Ectodermal cell (in vitro differentiated cells): Measurements from ENCODE around the gene DOCK11.

ENCODE experiments used
- H3K27ac ChIP-seq: 2 replicates; pipeline ENCODE4 v1.7.0; 2013; ENCODE audit warnings: mild to moderate bottlenecking, low read depth, low read length; ENCODE audit not compliant: insufficient read depth, poor library complexity, severe bottlenecking
- H3K27me3 ChIP-seq: 2 replicates; pipeline ENCODE4 v1.7.0; 2013; ENCODE audit warnings: mild to moderate bottlenecking, low read length; ENCODE audit not compliant: insufficient read depth, control insufficient read depth, poor library complexity, severe bottlenecking
- H3K36me3 ChIP-seq: one replicate; pipeline ENCODE4 v1.7.0; 2013; ENCODE audit warnings: low read length; ENCODE audit not compliant: control insufficient read depth, insufficient read depth
- H3K4me1 ChIP-seq: one replicate; pipeline ENCODE4 v1.7.0; 2013; ENCODE audit warnings: low read length; ENCODE audit not compliant: control insufficient read depth, insufficient read depth
- H3K4me3 ChIP-seq: 2 replicates; pipeline ENCODE4 v1.7.0; 2013; ENCODE audit warnings: low read depth, low read length, control low read depth; ENCODE audit not compliant: insufficient read depth
- H3K9me3 ChIP-seq: 2 replicates; pipeline ENCODE4 v1.7.0; 2013; ENCODE audit warnings: mild to moderate bottlenecking, low read length, moderate library complexity; ENCODE audit not compliant: control insufficient read depth
- WGBS, 2 experiments: methylation state at CpG; one replicate each; pipeline ENCODE4 v1.1.7; 2013; ENCODE audit warnings: missing lambda C conversion rate in 2 of 2; 5-methylcytosine and 5-hydroxymethylcytosine counted together

The DOCK11 gene

DNA sequence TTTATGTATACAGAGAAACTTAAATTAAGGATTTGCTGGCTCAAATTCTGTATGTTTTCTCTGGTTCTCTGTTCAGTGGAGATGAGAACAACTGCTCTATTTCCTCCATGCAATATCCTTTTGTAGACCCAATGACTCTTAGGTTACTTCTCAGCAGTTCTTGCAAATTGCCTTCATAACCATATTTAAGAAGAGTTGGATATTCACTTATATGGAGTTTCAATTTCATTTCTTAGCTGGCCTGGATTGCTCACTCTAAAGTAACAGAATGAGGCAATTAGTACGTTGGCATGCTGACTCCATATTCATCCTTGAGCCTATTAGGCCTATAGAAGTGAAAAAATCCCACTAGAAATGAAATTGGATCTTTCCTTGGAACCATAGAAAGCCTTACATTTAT, 93.6 kb downstream of the DOCK11 start:
- Histone ChIP-seq H3K27ac (no peak overlapping the region), H3K36me3 (no peaks in the 10 kb centered on the region), H3K4me1 (no peaks in the 10 kb centered on the region), H3K4me3 (no peak overlapping the region), H3K9me3 (no peaks in the 10 kb centered on the region), H3K27me3 (no peaks in the 10 kb centered on the region)
- 100% methylated on average over 1 of the region's 1 CpG; no CpG with 5 or more reads in 1 of the 2 experiments for WGBS, 2 experiments

DNA sequence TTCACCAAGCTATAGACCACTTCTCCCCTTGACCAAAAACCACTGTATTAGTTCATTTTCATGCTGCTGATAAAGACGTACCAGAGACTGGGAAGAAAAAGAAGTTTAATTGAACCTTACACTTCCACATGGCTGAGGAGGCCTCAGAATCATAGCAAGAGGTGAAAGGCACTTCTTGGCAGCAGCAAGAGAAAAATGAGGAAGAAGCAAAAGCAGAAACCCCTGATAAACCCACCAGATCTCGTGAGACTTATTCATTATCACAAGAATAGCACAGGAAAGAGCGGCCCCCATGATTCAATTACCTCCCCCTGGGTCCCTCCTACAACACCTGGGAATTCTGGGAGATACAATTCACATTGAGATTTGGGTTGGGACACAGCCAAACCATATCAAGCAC, 97.8 kb downstream of the DOCK11 start:
- no peak overlapping the region for H3K4me3 ChIP-seq
- H3K27ac ChIP-seq: no peak overlapping the region
- H3K36me3 ChIP-seq: no peaks in the 10 kb centered on the region
- H3K27me3 ChIP-seq: no peaks in the 10 kb centered on the region
- 78 to 81% methylated on average over 2 to 3 of the region's 3 CpGs for WGBS, 2 experiments
- no peaks in the 10 kb centered on the region for H3K4me1 ChIP-seq
- H3K9me3 ChIP-seq: no peaks in the 10 kb centered on the region

DNA sequence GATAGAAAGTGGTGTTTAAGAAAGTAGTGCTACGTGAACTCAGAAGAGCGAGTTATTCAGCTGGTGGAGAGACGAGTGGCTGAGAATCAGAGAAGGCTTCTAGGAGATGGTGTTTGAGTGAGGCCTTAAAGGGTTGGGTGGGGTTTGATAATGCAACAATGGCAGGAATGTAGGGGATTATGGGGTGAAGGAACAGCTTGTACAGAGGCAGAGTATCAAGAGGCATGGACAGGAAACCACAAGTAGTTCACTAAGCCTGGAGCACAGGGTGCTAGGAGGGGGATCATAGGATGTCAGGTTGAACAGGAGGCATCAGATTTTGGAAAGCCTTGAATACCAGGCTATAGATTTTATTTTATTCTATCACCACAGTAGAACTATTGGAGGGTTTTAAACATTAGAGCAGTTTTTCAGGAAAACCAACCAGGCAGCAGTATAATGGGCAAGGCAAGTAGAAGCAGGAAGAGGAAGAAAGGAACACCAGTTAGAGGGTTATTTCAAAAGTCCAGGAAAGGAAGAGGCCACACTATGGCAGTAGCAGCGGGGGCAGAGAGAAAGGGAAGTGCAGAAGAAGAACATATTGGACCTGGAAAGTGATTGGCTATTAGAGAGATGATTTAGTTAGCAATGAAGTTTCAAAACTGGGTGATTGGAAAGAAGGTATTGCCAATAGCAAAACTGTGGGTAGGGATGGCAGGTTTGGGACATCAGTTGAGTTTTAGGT, 99.2 kb downstream of the DOCK11 start:
- Histone ChIP-seq H3K9me3 (no peaks in the 10 kb centered on the region), H3K36me3 (no peaks in the 10 kb centered on the region), H3K4me3 (no peak overlapping the region), H3K27me3 (no peaks in the 10 kb centered on the region), H3K4me1 (no peaks in the 10 kb centered on the region), H3K27ac (no peak overlapping the region)
- WGBS, 2 experiments: 93 to 95% methylated on average over 4 of the region's 4 CpGs

DNA sequence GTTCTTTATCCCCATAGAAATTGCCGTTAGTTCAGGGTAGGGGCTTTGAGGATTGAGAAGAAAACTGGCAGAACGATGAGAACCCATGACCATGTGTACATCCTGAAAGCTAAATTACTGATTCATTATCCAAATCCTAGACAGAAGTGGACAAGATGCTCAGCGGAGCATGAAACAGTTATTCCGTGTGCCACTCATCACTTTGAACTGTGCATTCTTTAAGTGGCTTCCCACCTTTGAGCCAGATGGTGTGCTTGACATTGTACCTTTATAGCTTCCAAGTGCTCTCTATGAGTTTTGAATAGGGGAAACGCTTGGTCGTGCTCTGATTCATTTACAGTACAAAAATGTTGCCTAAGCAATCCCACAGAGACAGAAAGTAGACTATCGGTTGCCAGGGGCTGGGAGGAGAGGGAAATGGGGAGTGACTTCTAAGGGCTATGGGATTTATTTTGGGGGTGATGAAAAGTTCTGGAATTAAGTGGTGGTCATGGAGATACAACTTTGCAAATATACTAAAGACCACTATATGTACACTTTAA, 100.0 kb downstream of the DOCK11 start:
- no peak overlapping the region for H3K27ac ChIP-seq
- H3K4me1 ChIP-seq: no peaks in the 10 kb centered on the region
- H3K36me3 ChIP-seq: no peaks in the 10 kb centered on the region
- no peaks in the 10 kb centered on the region for H3K9me3 ChIP-seq
- no peaks in the 10 kb centered on the region for H3K27me3 ChIP-seq
- WGBS, 2 experiments: 90 to 92% methylated on average over 6 to 7 of the region's 7 CpGs
- no peak overlapping the region for H3K4me3 ChIP-seq

DNA sequence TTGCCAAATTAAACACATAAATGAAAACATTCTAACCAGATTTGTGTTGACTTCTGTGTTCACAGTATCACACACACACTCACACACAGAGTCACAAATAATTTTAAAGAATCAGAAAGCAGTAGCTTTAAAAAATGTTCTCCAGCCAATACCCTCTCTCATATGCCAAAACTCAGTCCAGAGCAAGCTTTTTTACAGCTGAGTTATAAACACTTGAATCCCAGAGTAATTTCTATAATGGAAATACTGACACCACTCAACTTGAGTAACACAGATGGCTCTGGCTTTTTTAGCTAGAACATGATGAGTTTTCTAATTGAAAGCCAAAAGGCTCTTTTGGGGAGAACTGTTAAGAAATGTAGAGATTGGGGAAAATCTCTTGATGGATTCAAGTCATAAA, 100.8 kb downstream of the DOCK11 start:
- H3K27me3 ChIP-seq: no peaks in the 10 kb centered on the region
- H3K4me1 ChIP-seq: no peaks in the 10 kb centered on the region
- H3K36me3 ChIP-seq: no peaks in the 10 kb centered on the region
- no peaks in the 10 kb centered on the region for H3K9me3 ChIP-seq
- H3K27ac ChIP-seq: no peak overlapping the region
- no peak overlapping the region for H3K4me3 ChIP-seq

DNA sequence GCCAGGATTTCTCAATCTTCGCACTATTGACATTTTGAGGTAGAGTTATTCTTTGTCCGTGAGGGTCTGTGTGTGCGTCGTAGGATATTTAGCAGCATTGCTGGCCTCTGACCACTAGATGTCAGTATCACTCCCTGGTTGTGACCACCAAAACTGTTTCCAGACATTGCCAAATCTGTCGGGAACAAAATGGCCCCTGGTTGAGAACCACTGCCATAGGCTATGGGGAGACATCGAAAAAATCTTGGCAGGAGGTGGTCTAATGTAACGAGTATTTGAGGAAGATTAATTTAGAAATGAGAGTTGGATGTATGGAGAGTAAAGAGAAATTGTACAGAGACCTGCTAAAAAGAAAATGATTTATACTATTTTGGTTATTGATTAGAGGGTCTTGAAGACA, 108.4 kb downstream of the DOCK11 start:
- WGBS, 2 experiments: 29 to 33% methylated on average over 7 of the region's 7 CpGs
- H3K27ac ChIP-seq: no peak overlapping the region
- H3K36me3 ChIP-seq: no peaks in the 10 kb centered on the region
- H3K4me1 ChIP-seq: no peaks in the 10 kb centered on the region
- H3K9me3 ChIP-seq: no peaks in the 10 kb centered on the region
- H3K4me3 ChIP-seq: no peak overlapping the region
- H3K27me3 ChIP-seq: no peaks in the 10 kb centered on the region

DNA sequence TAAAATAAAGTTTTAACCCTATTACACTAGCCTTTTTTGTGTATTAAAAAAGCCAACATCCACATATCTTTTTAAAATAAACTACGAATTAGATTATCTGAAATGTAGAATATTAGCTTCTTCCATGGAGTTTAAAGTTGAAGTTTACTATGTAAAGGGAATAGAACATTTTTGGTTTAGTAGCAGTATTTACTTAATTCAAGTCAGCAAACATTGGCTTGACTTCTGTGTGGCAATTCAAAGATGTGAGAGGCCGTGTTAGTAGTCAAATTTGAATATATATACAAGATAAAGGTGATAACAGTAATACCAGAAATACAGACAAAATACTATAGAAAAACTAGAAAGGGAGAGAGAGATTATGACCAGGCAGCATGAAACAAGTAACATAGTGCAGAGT, 116.7 kb downstream of the DOCK11 start:
- Histone ChIP-seq H3K36me3 (no peaks in the 10 kb centered on the region), H3K27ac (no peak overlapping the region), H3K9me3 (no peaks in the 10 kb centered on the region), H3K4me3 (no peak overlapping the region), H3K4me1 (no peaks in the 10 kb centered on the region), H3K27me3 (no peaks in the 10 kb centered on the region)
- no CpG with 5 or more reads among the region's 2 CpGs for WGBS, 2 experiments

DNA sequence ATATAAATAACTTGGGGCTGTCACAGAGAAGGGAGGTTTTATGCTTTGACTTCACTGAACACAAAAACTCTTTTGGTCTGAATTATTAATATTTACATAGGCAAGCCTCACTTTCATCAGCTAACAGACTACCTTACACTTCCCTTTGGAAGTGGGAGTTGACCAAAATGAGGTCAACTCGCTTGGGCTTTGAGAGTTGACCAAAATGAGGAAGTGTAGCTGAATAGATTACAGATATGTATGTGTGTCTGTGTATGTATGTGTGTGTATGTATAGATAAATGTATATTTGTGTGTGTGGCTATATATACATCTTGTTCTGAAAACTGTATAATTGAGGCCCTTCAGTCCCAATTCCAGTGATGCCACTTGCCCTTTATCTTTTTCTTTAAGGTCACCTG, 118.5 kb downstream of the DOCK11 start:
- Histone ChIP-seq H3K9me3 (no peaks in the 10 kb centered on the region), H3K27me3 (no peaks in the 10 kb centered on the region), H3K4me3 (no peak overlapping the region), H3K27ac (no peak overlapping the region), H3K4me1 (no peaks in the 10 kb centered on the region), H3K36me3 (no peaks in the 10 kb centered on the region)
- 93 to 100% methylated on average over 1 of the region's 1 CpG for WGBS, 2 experiments

DNA sequence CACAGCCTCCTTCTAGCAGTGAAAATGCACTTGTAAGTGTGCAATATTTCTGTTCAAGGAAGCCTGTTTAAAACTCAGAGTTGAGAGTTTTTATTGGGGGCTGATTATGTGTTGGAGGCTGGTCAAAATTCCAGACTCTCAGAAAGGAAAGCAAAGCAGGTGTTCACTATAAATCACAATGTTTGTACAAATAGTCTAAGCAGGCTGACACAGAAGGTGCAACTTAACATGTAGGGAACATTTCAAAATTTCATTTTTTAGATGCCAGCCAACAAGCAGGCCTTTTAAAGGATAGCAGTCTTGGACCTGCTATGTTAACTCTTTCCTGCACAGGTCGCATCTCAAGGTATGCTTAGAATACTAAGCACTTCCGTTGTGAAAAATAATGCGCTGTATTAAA, 119.5 kb downstream of the DOCK11 start:
- Histone ChIP-seq H3K4me3 (no peak overlapping the region), H3K27me3 (no peaks in the 10 kb centered on the region), H3K9me3 (no peaks in the 10 kb centered on the region), H3K27ac (no peak overlapping the region), H3K36me3 (no peaks in the 10 kb centered on the region), H3K4me1 (no peaks in the 10 kb centered on the region)
- WGBS, 2 experiments: 98 to 100% methylated on average over 1 to 3 of the region's 3 CpGs

DNA sequence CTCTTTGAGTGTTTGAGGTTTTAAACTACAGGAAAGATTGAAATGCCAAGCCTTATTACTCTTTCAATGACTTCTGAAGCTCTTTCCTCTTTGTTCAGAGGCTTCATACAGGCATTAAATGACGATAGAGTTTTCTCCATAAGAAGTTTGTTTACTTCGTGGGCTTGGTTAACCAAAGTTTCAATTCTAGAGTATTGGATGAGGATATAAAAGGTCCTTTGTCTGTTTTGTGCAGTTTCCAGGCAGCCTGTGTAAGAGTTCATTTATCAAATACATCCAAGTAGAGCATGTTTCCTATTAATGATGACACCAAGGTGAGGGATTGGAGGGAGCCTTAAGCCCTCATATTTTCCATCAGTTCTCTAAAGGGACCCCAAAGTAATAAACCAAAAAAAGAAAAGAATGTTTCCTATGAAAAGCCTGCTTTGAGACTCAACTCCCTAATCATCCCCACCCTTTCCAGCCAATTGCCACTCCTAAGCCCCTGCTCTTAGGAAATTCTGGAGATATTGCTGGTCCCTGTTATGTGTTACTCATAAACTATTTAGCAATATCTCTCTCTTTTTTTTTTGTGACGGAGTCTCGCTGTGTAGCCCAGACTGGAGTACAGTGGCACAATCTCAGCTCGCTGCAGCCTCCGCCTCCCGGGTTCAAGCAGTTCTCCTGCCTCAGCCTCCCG, 125.6 kb downstream of the DOCK11 start:
- 90 to 92% methylated on average over 6 to 8 of the region's 8 CpGs for WGBS, 2 experiments
- no peak overlapping the region for H3K27ac ChIP-seq
- no peaks in the 10 kb centered on the region for H3K9me3 ChIP-seq
- no peaks in the 10 kb centered on the region for H3K4me1 ChIP-seq
- no peaks in the 10 kb centered on the region for H3K36me3 ChIP-seq
- H3K27me3 ChIP-seq: no peaks in the 10 kb centered on the region
- H3K4me3 ChIP-seq: no peak overlapping the region
